HG02571 (cell line): ENCODE results near the gene QPRT.
"Not testable (repeated sequence)": the region's sequence is repeated elsewhere in the genome, so short reads cannot be mapped to it uniquely, and the experiment has no call there.

Source experiments
- ATAC-seq: cut with Tn5 transposase; IDR thresholded peaks from one replicate; pipeline ENCODE4 v1.9.1; 2021; ENCODE audit warnings: mild to moderate bottlenecking, moderate library complexity; ENCODE audit not compliant: unreplicated experiment

Gene QPRT

DNA sequence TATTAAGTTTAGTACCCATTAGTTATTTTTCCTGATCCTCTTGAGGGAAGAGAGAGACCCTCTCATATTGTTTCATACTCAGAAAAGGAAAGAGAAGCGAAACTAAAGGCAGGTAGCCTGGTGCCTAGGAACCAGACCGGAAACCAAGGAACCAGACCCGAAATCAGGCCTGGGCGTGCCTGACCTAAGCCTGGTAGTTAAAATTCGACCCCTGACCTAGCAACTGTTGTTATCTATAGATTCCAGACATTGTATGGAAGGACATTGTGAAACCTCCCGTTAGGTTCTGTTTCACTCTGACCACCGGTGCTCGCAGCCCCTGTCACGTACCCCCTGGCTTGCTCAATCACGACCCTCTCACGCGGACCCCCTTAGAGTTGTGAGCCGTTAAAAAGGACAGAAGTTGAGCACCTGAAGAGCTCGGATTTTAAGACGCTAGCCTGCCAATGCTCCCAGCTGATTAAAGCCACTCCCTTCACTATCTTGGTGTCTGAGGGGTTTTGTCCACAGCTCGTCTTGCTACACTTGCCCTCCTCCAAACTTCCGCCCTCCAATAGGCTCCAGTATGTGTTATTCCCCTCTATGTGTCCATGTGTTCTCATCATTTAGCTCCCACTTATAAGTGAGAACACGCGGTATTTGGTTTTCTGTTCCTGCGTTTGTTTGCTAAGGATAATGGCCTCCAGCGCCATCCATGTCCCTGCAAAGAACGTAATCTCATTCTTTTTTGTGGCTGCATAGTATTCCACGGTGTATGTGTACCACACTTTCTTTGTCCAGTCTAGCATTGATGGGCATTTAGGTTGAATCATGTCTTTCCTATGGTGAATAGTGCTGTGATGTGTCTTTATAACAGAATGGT is 10.7 kb downstream of the QPRT start:
- not testable (repeated sequence) for ATAC-seq

DNA sequence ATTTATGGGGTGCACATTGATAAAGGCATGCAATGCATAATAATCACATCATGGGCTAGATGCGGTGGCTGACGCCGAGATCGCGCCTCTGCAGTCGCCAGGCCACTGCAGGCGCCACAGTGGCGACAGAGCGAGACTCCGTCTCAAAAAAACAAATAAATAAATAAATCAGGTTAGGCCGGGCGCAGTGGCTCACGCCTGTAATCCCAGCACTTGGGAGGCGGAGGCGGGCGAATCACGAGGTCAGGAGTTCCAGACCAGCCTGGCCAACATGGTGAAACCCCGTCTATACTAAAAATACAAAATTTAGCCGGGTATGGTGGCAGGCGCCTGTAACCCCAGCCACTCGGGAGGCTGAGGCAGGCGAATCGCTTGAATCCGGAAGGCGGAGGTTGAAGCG is 13.6 kb downstream of the QPRT start:
- not testable (repeated sequence) for ATAC-seq

DNA sequence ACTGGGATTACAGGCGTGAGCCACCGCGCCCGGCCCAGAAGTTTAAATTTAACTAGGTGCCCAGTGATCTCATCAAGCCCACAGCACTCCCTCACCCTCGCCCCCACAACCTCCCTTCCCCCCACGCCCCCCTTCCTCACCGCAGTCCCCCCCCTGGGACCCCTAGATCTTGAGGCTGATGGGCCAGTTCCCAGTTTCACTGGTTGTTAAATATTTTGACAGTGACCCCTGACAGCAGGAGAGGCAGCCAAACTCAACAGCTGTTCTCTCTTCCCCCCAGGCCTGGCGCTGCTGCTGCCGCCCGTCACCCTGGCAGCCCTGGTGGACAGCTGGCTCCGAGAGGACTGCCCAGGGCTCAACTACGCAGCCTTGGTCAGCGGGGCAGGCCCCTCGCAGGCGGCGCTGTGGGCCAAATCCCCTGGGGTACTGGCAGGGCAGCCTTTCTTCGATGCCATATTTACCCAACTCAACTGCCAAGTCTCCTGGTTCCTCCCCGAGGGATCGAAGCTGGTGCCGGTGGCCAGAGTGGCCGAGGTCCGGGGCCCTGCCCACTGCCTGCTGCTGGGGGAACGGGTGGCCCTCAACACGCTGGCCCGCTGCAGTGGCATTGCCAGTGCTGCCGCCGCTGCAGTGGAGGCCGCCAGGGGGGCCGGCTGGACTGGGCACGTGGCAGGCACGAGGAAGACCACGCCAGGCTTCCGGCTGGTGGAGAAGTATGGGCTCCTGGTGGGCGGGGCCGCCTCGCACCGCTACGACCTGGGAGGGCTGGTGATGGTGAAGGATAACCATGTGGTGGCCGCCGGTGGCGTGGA is 15.6 kb downstream of the QPRT start:
- no peak for ATAC-seq

DNA sequence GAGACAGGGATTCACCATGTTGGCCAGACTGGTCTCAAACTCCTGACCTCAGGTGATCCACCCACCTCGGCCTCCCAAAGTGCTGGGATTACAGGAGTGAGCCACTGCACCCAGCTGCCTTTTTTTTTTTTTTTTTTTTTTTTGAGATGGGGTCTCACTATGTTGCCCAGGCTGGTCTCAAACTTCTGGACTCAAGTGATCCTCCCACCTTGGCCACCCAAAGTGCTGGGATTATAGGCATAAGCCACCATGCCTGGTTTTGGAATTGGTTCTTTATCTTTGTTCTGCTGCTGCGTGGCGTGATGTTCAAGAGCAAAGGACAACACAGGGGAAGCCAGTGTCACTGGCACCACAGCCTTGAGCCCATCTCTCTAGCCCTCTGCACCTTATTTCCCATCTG is 16.7 kb downstream of the QPRT start:
- ATAC-seq: not testable (repeated sequence)

DNA sequence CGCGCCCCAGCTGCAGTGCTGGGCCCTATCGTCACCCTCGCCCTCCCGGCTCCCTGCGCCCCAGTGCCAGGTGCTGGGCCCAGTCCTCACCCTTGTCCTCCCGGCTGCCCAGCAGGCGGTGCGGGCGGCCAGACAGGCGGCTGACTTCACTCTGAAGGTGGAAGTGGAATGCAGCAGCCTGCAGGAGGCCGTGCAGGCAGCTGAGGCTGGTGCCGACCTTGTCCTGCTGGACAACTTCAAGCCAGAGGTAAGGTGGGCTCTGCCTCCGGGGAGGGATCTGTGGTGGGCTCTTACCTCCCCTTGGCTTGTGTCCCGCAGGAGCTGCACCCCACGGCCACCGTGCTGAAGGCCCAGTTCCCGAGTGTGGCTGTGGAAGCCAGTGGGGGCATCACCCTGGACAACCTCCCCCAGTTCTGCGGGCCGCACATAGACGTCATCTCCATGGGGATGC is 17.9 kb downstream of the QPRT start:
- ATAC-seq: no peak

DNA sequence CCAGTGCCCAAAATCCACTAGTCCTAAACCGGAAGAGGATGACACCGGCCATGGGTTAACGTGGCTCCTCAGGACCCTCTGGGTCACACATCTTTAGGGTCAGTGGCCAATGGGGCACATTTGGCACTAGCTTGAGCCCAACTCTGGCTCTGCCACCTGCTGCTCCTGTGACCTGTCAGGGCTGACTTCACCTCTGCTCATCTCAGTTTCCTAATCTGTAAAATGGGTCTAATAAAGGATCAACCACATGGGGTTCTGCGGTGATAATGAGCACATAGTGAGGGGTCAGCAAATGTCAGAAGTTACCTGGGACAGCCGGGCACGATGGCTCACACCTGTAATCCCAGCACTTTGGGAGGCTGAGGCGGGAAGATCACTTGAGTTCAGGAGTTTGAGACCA is 18.4 kb downstream of the QPRT start:
- no peak for ATAC-seq

DNA sequence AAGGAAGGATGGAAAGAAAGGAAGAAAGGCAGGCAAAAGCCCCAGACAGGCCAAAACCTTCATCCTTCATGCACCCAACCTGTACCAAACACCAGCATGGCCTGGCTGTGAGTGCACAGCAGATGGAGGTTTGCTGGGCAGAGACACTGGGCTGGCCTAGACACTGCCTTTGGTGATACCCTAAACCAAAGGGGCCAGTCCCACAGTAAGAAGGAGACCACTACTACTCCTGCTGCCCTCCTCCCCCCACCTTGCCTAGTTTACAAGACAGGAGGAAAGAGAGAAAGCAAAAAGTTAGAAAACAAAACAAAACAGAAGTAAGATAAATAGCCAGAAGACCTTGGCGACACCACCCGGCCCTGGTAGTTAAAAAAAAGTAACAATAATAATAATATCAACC is 19.1 kb downstream of the QPRT start:
- no peak for ATAC-seq

DNA sequence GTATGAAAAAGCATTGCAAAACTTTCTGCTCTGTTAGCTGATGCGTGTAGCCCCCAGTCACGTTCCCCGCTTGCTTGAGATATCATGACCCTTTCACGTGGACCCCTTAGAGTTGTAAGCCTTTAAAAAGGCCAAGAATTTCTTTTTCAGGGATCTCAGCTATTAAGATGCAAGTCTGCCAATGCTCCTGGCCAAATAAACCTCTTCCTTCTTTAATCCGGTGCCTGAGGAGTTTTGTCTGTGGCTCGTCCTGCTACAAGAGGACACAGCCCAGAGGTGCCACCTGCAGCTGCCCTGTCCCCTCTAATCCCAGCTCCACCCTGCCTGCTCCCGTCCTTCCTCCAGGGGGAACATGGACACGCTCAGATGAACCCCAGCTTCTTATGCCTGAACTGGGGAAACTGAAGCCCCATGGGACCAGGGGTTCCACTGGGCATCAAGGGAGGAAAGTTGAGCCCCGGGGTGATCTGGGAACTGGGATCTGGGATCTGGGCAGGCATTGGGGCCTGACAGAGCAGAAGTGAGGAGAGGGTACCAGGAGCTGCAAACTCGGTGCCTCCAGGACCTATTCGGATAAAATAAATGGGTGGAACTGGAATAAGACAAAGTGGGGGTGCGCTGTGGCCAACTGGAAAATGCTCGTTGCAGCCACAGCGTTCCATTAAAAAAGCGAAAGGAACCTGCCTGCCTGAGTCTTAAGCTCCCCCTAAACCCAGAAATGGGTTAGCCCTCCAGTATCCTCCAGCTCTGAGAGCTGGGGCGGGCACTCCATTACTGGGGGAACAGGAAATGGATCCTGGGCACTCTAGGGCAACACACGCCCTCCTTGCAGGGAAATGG is 19.7 kb downstream of the QPRT start:
- no peak for ATAC-seq

DNA sequence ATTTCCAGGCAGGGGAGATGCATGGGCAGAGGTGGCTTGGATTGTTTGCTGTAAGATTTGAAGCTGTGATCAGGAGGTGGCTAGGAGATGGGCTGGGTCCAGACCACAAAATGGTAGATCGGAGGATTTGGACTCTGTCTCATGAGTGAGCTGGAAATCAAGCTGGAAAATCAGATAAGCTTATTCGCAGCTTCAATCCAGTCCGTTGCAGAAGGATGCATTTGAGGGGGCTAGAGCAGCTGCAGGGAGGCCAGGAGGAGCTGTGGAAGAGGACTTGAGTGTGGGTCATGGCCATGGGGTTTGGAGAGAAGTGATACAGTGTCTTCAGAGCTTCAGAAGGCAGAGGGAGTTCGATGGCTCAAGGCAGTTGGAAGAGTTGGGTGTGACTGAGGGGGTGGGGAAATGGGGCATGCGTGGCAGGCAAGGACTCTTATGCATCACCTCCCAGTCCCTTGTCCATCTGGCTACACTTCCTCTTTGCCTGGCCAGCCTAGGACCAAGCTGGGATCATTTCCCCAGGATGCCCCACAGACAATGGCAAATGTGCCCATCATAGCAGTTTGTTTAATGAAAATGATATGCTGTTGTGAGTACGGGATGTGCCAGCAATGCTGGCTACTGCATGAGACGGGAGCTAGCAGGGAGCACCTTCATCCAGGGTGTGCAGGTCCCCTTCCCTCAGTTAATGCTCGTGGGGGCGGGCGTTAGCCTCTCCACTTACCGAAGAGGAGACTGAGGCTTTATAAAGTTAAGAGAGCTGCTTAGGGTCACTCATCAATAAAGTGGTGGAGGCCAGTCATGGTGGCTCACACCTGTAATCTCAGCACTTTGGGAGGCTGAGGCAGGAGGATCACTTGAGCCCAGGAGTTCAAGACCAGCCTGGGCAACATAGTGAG is 20.6 kb downstream of the QPRT start:
- no peak for ATAC-seq

DNA sequence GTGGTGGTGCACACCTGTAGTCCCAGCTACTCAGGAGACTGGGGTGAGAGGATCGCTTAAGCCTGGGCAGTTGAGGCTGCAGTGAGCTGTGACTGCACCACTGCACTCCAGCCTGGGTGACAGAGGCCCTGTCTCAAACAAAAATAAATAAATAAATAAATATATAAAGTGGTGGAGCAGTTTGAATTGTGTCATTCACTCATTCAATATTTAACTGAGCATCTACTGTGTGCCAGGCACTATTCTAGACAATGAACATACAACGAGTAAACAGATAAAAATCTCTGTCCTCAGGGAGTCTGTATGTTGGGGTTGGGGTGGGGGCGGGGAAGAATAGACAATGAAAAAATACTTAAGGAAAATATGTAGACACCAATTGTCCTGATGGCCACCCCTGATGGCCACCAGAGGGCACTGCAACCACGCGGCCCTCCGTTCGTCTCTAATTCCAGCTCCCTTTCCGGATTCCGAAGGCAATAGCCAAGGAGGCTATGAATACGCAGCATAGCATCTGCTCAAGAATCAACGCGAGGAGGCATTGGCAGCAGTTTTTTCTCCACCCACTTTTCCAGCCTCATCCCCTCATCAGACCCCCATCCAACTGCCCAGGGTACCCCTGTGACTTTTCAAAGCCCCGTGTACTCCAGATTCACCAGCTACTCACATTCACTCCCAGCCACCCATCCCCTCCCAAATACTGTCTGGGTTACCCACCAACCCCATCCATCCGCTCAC is 21.4 kb downstream of the QPRT start:
- ATAC-seq: no peak

DNA sequence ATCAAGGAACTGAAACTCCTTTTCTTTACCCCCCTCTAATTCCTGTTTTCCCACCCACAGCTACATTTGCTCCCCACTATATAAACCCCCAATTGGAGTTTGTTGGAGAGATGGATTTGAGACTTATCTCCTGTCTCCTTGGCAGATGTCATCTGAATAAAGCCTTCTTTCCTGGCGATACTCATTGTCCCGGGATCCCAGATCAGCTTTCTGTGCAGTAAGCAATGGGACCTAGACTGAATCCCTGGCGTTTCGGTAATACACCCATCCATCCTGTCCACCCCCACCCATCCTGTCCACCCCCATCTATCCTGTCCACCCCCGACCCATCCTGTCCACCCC is 22.2 kb downstream of the QPRT start:
- no peak for ATAC-seq

DNA sequence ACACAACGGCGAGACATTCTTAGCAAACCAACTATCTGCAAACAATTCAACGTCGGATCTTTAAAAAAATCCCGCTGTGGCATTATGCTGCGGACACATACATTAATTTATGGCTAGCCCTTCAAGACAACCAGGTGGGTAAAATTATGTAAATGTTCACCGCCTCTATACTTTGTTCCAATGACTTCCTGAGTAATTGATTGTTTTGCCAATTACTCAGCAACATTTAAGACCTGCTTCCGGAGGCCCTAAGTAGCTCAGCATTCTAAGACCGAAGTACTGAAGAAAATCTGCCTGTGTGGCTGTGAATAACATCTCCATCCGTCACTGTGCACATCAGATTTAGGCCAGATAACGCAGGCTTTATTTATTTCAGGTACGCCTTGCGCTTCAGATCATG is 23.3 kb downstream of the QPRT start:
- no peak for ATAC-seq

DNA sequence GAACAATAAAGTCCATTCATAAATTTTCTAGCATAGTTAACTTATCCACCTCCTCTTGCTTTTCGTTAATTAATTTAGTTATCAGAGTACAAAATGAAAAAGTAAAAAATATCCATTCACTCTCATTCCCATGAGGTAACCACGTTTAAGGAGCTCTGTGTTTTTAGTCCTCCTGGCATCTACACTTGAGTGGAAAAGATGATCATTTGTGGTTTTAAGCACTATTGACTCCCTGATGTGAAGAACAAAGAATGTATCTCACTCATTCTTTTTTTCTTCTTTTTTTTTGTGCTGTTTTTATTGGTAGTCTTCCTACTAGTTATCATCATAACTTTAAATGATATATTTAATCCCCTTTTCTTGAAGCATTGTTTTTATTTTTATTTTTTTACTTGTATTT is 26.1 kb downstream of the QPRT start:
- no peak for ATAC-seq

DNA sequence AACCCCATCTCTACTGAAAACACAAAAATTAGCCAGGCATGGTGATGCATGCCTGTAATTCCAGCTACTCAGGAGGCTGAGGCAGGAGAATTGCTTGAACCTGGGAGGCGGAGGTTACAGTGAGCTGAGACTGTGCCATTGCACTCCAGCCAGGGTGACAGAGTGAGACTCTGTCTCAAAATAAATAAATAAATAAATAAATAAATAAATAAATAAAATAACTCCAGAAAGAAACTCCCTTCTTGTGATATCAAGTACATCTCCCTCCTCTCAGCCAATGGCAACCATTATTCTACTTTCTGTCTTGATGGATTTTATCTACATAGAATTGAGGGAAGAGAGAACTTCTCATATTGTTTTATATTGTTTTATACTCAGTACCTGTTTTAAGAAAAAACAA is 28.2 kb downstream of the QPRT start:
- ATAC-seq: not testable (repeated sequence)

DNA sequence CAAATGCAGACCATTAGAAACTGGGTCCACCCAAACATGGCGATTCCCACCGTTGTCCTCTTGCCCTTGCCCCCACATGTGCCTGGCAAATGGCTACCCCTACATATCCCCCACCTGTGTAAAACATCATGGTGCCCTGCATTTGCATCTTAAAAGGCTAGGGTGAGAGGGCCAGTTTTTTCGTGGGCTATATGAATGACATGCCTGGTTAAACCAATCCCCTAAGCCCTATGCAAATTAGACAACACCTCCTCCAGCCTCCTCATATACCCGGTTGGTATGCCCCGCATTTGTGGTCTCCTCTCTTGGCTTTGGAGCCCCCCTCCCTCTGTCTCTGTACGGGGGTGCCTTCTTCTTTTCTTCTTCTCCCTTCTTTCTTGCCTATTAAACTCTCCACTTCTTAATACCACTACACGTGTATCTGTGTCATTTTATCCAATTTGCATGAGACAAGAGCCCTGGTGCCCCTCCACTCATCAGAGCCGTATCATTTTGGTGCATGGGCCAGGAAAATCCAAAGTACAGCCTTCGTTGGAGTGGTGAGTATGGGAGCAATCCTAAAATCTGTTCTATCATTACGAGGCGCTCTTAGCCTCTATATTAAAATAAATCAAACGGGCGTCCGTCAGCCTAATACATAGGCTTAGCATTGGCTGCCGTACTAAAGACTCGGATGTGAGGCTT is 30.1 kb downstream of the QPRT start:
- no peak for ATAC-seq

DNA sequence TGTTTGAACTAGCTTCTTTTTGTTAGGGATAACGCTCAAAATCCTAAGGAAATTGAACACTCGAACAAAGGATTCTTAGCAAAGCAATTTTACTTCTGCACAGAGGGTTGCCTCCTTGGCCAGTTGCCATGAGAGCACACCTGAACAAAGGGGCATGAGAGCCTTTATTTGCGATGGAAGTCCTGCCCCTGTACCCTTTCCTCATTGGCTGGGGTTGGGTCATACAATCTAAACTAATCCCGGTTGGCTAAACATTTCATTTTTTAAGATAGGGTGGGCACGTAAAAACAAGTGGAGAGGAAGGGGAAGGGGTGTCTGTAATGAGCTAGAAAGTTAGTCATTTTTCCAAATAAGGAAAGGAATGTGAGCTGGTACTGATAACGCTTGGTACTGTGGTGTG is 30.7 kb downstream of the QPRT start:
- ATAC-seq: not testable (repeated sequence)

DNA sequence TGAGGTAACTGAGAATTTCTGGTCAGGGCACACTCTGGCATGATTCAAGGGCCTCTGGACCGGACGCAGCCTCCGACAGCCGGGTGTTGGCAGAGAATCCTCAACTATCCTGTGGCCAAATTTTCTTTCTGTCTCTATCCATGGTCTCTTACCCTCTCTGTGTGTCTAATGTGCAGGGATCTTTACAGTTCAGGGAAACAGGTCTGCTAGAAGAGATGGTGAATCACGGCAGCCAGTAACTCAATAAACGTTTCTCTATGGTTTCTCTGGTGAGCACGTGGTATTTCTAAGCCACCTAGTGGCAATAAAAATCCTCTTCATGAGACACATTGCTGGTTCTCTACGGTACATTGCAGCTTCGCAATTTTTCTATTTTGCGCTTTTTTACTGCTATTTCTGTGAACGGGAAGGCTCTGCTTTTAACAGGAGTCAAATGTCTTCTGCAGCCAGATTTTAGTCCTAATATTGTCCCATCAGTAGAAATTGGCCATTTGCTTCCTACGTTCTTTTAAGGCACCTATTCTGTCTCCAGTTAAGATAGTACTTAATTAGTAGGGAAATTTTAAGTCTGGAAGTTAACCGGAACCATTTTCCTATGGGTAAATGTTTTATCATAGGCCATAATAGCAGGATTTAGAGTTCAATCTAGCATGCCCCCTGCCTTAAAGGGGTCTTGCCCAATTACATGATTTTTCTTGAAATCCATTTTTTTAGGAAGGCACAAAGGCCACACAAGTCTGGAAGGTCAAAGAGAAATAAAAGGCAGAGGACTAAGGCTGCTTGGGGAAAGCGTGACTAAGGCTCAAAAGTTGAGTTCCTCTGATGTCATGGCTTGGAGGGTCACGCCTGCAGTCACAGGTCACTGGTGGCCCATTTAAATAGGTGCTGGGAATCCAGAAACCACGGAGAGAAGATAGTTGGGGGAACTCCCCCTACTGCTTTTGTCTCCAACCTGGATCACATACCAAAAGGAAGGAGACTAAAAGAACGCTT is 31.5 kb downstream of the QPRT start:
- no peak for ATAC-seq

DNA sequence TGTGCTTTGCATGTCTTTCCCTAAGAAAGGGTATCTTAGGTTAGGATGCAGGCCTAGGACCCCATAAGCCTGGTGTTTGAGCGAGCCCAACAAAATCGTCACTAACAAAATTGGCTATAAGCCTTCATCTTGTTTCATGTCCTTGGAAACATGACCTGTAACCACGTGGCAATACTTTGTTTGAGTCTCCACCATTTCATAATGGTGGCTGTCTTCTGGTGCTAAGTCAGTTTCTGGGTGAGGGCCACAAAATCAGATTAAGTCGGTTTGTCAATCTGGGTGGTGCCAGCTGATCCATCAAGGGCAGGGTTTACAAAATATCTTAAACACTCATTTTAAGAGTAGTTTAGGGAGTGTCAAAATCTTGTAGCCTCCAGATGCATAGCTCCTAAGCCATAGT is 33.8 kb downstream of the QPRT start:
- no peak for ATAC-seq
